GM12864 (cell line): ENCODE data around the gene NUP133.

Source experiments
- DNase-seq: peaks from one replicate; pipeline ENCODE4 v3.0.0-alpha.2; 2011; ENCODE audit warnings: low read depth
- H3K4me3 ChIP-seq: 2 replicates; pipeline ENCODE4 v1.5.1; 2011; ENCODE audit warnings: mild to moderate bottlenecking, low read depth, low read length, control low read depth
- TF ChIP-seq, protein P1 (sequence below): IDR thresholded peaks from 2 replicates; pipeline ENCODE4 v1.5.1; 2011; ENCODE audit warnings: low read depth, mild to moderate bottlenecking, moderate library complexity, low read length, control low read depth, inconsistent platforms; ENCODE audit errors: missing control alignments

Gene NUP133

GRCh38 chr1:229432905-229433304 is 75.2 kb downstream of the NUP133 start:
- H3K4me3 ChIP-seq = no peak overlapping the region
- TF ChIP-seq, protein P1, sequence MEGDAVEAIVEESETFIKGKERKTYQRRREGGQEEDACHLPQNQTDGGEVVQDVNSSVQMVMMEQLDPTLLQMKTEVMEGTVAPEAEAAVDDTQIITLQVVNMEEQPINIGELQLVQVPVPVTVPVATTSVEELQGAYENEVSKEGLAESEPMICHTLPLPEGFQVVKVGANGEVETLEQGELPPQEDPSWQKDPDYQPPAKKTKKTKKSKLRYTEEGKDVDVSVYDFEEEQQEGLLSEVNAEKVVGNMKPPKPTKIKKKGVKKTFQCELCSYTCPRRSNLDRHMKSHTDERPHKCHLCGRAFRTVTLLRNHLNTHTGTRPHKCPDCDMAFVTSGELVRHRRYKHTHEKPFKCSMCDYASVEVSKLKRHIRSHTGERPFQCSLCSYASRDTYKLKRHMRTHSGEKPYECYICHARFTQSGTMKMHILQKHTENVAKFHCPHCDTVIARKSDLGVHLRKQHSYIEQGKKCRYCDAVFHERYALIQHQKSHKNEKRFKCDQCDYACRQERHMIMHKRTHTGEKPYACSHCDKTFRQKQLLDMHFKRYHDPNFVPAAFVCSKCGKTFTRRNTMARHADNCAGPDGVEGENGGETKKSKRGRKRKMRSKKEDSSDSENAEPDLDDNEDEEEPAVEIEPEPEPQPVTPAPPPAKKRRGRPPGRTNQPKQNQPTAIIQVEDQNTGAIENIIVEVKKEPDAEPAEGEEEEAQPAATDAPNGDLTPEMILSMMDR = no peak
- DNase-seq = no peak

- no peak overlapping the region for H3K4me3 ChIP-seq
- TF ChIP-seq, protein P1 = no peak
- DNase-seq = no peak
Observed at GRCh38 chr1:229432116-229432461, 76.1 kb downstream of the NUP133 start.

DNA sequence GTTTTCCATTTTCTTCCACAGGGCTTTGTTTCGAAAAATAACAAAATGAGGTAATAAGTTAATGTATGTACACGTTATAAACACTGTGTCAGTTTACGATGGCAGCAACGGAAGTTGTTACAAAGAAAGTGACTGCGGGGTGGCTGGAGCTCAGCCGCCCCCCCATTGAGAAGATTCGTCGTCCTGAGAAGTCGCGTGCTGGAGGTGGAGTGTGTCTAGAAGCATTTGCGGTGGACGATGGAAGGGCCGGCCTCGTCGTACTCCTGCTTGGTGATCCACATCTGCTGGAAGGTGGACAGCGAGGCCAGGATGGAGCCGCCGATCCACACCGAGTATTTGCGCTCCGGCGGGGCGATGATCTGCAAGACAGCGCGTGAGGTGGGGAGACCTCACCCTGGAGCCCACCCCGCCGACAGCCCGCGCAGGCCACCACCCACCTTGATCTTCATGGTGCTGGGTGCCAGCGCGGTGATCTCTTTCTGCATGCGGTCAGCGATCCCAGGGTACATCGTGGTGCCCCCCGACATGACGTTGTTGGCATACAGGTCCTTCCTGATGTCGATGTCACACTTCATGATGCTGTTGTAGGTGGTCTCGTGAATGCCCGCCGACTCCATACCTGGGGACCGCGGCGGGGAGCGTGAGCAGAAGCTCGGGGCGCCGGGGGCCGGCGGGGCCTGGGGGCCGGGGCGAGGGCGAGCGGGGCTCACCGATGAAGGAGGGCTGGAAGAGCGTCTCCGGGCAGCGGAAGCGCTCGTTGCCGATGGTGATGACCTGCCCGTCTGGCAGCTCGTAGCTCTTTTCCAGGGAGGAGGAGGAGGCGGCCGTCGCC is 76.6 kb downstream of the NUP133 start:
- no peak for DNase-seq
- TF ChIP-seq, protein P1 = no peak
- no peak overlapping the region for H3K4me3 ChIP-seq

DNA sequence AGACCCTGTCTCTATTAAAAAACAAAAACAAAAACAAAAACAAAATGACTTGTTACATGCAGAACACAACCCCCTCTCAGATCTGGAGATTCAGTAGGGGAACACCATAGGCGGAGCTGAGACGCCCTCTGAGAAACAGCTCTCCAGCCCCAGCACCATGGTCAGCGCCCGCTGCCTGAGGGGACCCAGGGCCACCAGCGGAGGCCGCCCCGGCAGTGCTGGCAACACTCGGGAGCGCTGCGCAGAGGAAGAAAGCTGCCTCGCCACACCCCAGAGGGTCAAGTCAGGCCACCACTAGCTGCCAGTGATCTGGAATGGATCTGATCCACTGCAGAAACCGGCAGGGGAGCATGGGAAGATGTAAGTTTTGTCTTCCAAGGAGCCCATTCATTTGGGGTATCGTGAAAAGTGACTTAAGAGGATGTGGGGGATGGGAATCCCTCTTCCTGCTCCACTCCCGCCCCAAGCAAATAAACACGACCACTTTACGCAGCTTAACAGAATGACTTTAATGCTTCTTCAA is 77.3 kb downstream of the NUP133 start:
- H3K4me3 ChIP-seq = no peak overlapping the region
- no peak for DNase-seq
- TF ChIP-seq, protein P1 = no peak

DNA sequence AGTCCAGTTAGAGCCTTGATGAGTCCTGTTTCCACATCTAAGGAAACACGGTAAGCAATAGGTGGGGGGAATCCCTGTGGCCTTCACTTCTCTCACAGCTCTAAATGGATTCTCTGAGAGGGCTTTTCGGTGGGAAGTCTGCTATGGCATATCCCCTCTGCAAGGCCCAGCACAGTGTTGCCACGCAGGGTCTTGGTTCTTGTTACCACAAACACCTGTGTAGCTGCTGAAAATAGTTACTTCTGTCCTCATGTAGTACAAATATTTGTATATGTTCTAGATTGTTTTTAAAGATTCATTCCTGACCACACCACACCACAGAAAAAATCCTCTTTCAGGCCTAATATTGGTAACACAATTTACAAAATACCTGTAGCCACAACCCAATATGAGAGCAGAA is 79.9 kb downstream of the NUP133 start:
- H3K4me3 ChIP-seq = no peak overlapping the region
- TF ChIP-seq, protein P1 = no peak
- DNase-seq = no peak

DNA sequence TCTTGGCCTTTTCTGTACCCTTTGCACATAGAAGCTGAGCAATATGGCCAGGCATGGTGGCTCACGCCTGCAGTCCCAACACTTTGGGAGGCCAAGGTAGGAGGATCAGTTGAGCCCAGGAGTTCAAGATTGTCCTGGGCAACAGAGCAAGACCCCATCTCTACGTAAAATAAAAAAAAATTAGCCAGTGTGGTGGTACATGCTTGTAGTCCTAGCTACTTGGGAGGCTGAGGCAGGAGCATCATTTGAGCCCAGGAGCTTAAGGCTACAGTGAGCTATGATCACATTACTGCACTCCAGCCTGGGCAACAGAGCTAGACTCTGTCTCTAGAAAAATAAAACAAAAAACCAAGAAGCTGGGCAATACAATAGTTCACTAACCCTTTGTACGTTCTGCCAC is 80.6 kb downstream of the NUP133 start:
- no peak overlapping the region for H3K4me3 ChIP-seq
- no peak for DNase-seq
- TF ChIP-seq, protein P1 = no peak
